A549 (cell line): ENCODE measurements around the gene ESR1. TPM values are rescaled to one million over a fixed set of nuclear protein-coding genes. Genes with fewer than 3 reads are reported as not detected.
"Not testable (repeated sequence)": the region's sequence is repeated elsewhere in the genome, so short reads cannot be mapped to it uniquely, and the experiment has no call there.

ENCODE experiments used
- ATAC-seq, 2 experiments: fragments of 200-7000 bp in 1 of 2; fragments of >200 bp in 1 of 2; cut with Nextera tagmentation in 1 of 2; cut with Tn5 transposase in 1 of 2; 3 replicates each; pipeline versions ENCODE4 v1.8.0 to v1.9.1; 2018 to 2020; ENCODE audit warnings: mild to moderate bottlenecking in 1 of 2, moderate library complexity in 1 of 2
- CTCF ChIA-PET: fragments of 300-600 bp; sonication (Branson Sonifier 250); formaldehyde crosslinking; extraction: SDS; loops from one replicate; lab custom pipeline; 2021; ENCODE audit warnings: antibody characterized with exemption, inconsistent platforms; lab: Yijun Ruan, JAX
- POLR2A ChIA-PET: fragments of 350-600 bp; formaldehyde crosslinking; extraction: SDS; loops from one replicate; lab custom pipeline; 2021; ENCODE audit warnings: antibody characterized with exemption, inconsistent platforms; lab: Yijun Ruan, JAX
- DNase-seq, 2 experiments: peaks; one replicate each; pipeline versions ENCODE4 v3.0.0 to v3.0.0-alpha.2; 2011 to 2016; ENCODE audit warnings: low read depth in 1 of 2, low spot score in 1 of 2
- FAIRE-seq: peaks from 2 replicates; lab custom pipeline; 2011; peaks lifted over from hg19 to GRCh38; lab: Jason Lieb, UNC
- H3K27ac ChIP-seq, 2 experiments: fragments of >200 bp; sonication (Bioruptor Twin); formaldehyde crosslinking; 3 replicates each; pipeline ENCODE4 v1.5.1; 2016 to 2017
- H3K4me1 ChIP-seq: fragments of >200 bp; sonication (Bioruptor Twin); formaldehyde crosslinking; 3 replicates; pipeline ENCODE4 v1.6.1; 2016
- H3K4me2 ChIP-seq: fragments of >200 bp; sonication (Bioruptor Twin); formaldehyde crosslinking; 3 replicates; pipeline ENCODE4 v1.6.1; 2016
- H3K4me3 ChIP-seq: fragments of >200 bp; sonication (Bioruptor Twin); formaldehyde crosslinking; 3 replicates; pipeline ENCODE4 v1.5.1; 2016
- H3K9me3 ChIP-seq: fragments of >200 bp; sonication (Bioruptor Twin); formaldehyde crosslinking; 3 replicates; pipeline ENCODE4 v1.6.1; 2016
- BHLHE40 ChIP-seq: IDR thresholded peaks from 2 replicates; pipeline ENCODE4 v1.6.1; 2012; ENCODE audit warnings: low read depth, low read length, inconsistent platforms
- CBX2 ChIP-seq: fragments of 200-600 bp; sonication (generic); IDR thresholded peaks from 2 replicates; pipeline ENCODE4 v1.6.1; 2016; ENCODE audit warnings: low read depth, mild to moderate bottlenecking, borderline replicate concordance
- CEBPB ChIP-seq, 2 experiments: fragments of >200 bp in 1 of 2; sonication (Bioruptor Twin) in 1 of 2; formaldehyde crosslinking in 1 of 2; IDR thresholded peaks; 2 replicates each; pipeline ENCODE4 v1.6.1; 2012 to 2016
- CHD4 ChIP-seq: fragments of 200-600 bp; sonication (generic); IDR thresholded peaks from 2 replicates; pipeline ENCODE4 v1.6.1; 2016; ENCODE audit warnings: antibody characterized with exemption, mild to moderate bottlenecking, borderline replicate concordance
- EHMT2 ChIP-seq: fragments of 200-600 bp; sonication (generic); IDR thresholded peaks from 2 replicates; pipeline ENCODE4 v1.6.1; 2016; ENCODE audit warnings: antibody characterized with exemption, low read depth, mild to moderate bottlenecking, moderate library complexity
- ESRRA ChIP-seq: fragments of 150-350 bp; IDR thresholded peaks from 2 replicates; pipeline ENCODE4 v1.6.1; 2014; ENCODE audit warnings: mild to moderate bottlenecking, low read length, borderline replicate concordance
- FOXS1 ChIP-seq: fragments of 250-450 bp; sonication (Bioruptor Pico); IDR thresholded peaks from 2 replicates; pipeline ENCODE4 v1.5.0; 2020; ENCODE audit warnings: mild to moderate bottlenecking, moderate library complexity
- HDAC2 ChIP-seq: fragments of 200-600 bp; sonication (generic); IDR thresholded peaks from 2 replicates; pipeline ENCODE4 v1.6.1; 2016
- MAZ ChIP-seq: fragments of 150-350 bp; IDR thresholded peaks from 2 replicates; pipeline ENCODE4 v1.6.1; 2014; ENCODE audit warnings: antibody characterized with exemption, low read depth, low read length, borderline replicate concordance
- NPAS2 ChIP-seq: fragments of 250-450 bp; sonication (Bioruptor Pico); IDR thresholded peaks from 2 replicates; pipeline ENCODE4 v1.8.0; 2022; ENCODE audit warnings: mild to moderate bottlenecking, moderate library complexity, borderline replicate concordance
- NR3C1 ChIP-seq: fragments of >200 bp; sonication (Bioruptor Twin); formaldehyde crosslinking; IDR thresholded peaks from 3 replicates; pipeline ENCODE4 v1.6.1; 2017
- PBX3 ChIP-seq: IDR thresholded peaks from 2 replicates; pipeline ENCODE4 v1.6.1; 2012
- POLR2A ChIP-seq: IDR thresholded peaks from 2 replicates; pipeline ENCODE4 v1.6.1; 2012; ENCODE audit warnings: mild to moderate bottlenecking, low read length
- RAD21 ChIP-seq, 2 experiments: fragments of >200 bp in 1 of 2; sonication (Bioruptor Twin) in 1 of 2; formaldehyde crosslinking in 1 of 2; IDR thresholded peaks in 1 of 2; conservative IDR thresholded peaks in 1 of 2; 2 replicates in 1 of 2; 3 replicates in 1 of 2; pipeline ENCODE4 v1.6.1; 2012 to 2018; ENCODE audit warnings: inconsistent platforms in 1 of 2
- RARB ChIP-seq: fragments of 250-450 bp; sonication (Bioruptor Pico); IDR thresholded peaks from 2 replicates; pipeline ENCODE4 v1.8.0; 2021; ENCODE audit warnings: mild to moderate bottlenecking, moderate library complexity
- RCOR1 ChIP-seq: fragments of 150-350 bp; IDR thresholded peaks from 2 replicates; pipeline ENCODE4 v1.6.1; 2014; ENCODE audit warnings: antibody characterized with exemption, low read length, low read depth
- RFX5 ChIP-seq: fragments of 450-650 bp; IDR thresholded peaks from 2 replicates; pipeline ENCODE4 v1.7.1; 2014; ENCODE audit warnings: antibody characterized with exemption, mild to moderate bottlenecking, moderate library complexity
- RNF2 ChIP-seq: fragments of 200-600 bp; sonication (generic); IDR thresholded peaks from 2 replicates; pipeline ENCODE4 v1.6.1; 2016; ENCODE audit warnings: low read depth, mild to moderate bottlenecking, antibody characterized with exemption, moderate library complexity, borderline replicate concordance
- SREBF2 ChIP-seq: fragments of 450-650 bp; IDR thresholded peaks from 2 replicates; pipeline ENCODE4 v1.6.1; 2014; ENCODE audit warnings: mild to moderate bottlenecking, moderate library complexity
- ZC3H11A ChIP-seq: fragments of 450-650 bp; IDR thresholded peaks from 2 replicates; pipeline ENCODE4 v1.6.1; 2014; ENCODE audit warnings: antibody characterized with exemption, mild to moderate bottlenecking
- ZSCAN20 ChIP-seq: fragments of 250-450 bp; sonication (Bioruptor Pico); IDR thresholded peaks from 2 replicates; pipeline ENCODE4 v1.8.0; 2022; ENCODE audit warnings: mild to moderate bottlenecking, moderate library complexity
- WGBS: methylation state at CpG from one replicate; pipeline ENCODE4 v1.1.6; 2017; ENCODE audit errors: missing lambda C conversion rate; 5-methylcytosine and 5-hydroxymethylcytosine counted together
- polyA plus RNA-seq, 4 experiments: library from polyadenylated mRNA; depleted of rRNA in 3 of 4; stranded (reverse); fragments of >200 nt; fragmentation: RNase III in 1 of 4; extraction: RNeasy Plus Mini Kit Qiagen cat#74134 plus additional on column Dnase treatment in 1 of 4; gene quantifications; 2 replicates in 3 of 4; 3 replicates in 1 of 4; pipeline ENCODE4 v1.2.3, GENCODE V29; 2011 to 2017
- TF ChIP-seq, protein P1 (sequence below): IDR thresholded peaks from 2 replicates; pipeline ENCODE4 v1.6.1; 2012; ENCODE audit warnings: low read depth, borderline replicate concordance
- TF ChIP-seq, protein P2 (sequence below): fragments of 450-650 bp; IDR thresholded peaks from 2 replicates; pipeline ENCODE4 v1.6.1; 2014; ENCODE audit warnings: antibody characterized with exemption
- TF ChIP-seq, protein P3 (sequence below): fragments of >200 bp; sonication (Bioruptor Twin); formaldehyde crosslinking; IDR thresholded peaks from 3 replicates; pipeline ENCODE4 v1.5.1; 2016

ESR1 gene
- polyA plus RNA-seq, 2 of the 4 experiments (the other 2 are of a cell fraction) = not detected

- no peaks in the 10 kb centered on the region for H3K4me1 ChIP-seq
- peak overlapping the region; percentile 32; the same call in 1 of the 3 replicates for H3K4me2 ChIP-seq
- no peak for ATAC-seq
- no peak overlapping the region for H3K4me3 ChIP-seq
- CTCF ChIA-PET = no interaction called here
- TF ChIP-seq, protein P1, sequence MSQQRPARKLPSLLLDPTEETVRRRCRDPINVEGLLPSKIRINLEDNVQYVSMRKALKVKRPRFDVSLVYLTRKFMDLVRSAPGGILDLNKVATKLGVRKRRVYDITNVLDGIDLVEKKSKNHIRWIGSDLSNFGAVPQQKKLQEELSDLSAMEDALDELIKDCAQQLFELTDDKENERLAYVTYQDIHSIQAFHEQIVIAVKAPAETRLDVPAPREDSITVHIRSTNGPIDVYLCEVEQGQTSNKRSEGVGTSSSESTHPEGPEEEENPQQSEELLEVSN = no peak
- no peak for TF ChIP-seq EHMT2
- TF ChIP-seq CHD4 = no peak
- no peak for TF ChIP-seq RAD21 (conservative IDR thresholded peaks at IDR 0.05 in 1 of 2, IDR thresholded peaks at IDR 0.05 in 1 of 2)
- TF ChIP-seq HDAC2 = no peak
- TF ChIP-seq PBX3 = no peak
- TF ChIP-seq CBX2 = no peak
- no peak for TF ChIP-seq RARB (CRISPR knock-in tag)
- no peak for TF ChIP-seq RCOR1
- TF ChIP-seq, protein P2, sequence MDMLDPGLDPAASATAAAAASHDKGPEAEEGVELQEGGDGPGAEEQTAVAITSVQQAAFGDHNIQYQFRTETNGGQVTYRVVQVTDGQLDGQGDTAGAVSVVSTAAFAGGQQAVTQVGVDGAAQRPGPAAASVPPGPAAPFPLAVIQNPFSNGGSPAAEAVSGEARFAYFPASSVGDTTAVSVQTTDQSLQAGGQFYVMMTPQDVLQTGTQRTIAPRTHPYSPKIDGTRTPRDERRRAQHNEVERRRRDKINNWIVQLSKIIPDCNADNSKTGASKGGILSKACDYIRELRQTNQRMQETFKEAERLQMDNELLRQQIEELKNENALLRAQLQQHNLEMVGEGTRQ = no peak
- no peak for TF ChIP-seq ZSCAN20
- no peak for TF ChIP-seq MAZ
- TF ChIP-seq, protein P3, sequence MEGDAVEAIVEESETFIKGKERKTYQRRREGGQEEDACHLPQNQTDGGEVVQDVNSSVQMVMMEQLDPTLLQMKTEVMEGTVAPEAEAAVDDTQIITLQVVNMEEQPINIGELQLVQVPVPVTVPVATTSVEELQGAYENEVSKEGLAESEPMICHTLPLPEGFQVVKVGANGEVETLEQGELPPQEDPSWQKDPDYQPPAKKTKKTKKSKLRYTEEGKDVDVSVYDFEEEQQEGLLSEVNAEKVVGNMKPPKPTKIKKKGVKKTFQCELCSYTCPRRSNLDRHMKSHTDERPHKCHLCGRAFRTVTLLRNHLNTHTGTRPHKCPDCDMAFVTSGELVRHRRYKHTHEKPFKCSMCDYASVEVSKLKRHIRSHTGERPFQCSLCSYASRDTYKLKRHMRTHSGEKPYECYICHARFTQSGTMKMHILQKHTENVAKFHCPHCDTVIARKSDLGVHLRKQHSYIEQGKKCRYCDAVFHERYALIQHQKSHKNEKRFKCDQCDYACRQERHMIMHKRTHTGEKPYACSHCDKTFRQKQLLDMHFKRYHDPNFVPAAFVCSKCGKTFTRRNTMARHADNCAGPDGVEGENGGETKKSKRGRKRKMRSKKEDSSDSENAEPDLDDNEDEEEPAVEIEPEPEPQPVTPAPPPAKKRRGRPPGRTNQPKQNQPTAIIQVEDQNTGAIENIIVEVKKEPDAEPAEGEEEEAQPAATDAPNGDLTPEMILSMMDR = no peak
- no peak for TF ChIP-seq ESRRA
- no peak for TF ChIP-seq SREBF2
- TF ChIP-seq, all 56 proteins: peak for 0
- POLR2A ChIA-PET = no interaction called here
- WGBS = 12% methylated on average over 1 of the region's 1 CpG
- DNase-seq (no peak), FAIRE-seq (no peak)
- Histone ChIP-seq H3K9me3 (0 out of 3 replicates have a peak, but pooled peaks cover 3% of the 10 kb centered on the region), H3K27ac (no peak overlapping the region)
Observed at GRCh38 chr6:152026291-152026690, 218.8 kb downstream of the ESR1 start.

DNA sequence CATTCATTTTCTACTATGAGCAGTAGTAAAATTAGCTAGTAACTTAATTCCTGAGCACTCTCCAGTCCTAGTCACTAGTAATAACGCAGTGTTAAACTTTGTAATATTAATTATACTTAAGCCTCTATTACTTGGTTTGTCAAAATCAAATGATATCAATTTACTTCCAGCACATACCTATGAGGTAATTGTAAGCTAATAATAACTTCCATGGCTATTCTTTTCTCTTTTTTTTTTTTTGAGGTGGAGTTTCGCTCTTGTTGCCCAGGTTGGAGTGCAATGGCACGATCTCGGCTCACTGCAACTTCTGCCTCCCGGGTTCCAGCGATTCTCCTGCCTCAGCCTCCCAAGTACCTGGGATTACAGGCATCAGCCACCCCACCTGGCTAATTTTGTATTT is 219.3 kb downstream of the ESR1 start:
- H3K4me3 ChIP-seq, POLR2A ChIA-PET, CTCF ChIA-PET, DNase-seq, FAIRE-seq, H3K27ac ChIP-seq, ATAC-seq, H3K9me3 ChIP-seq, H3K4me2 ChIP-seq, H3K4me1 ChIP-seq: not testable (repeated sequence)
- WGBS = 72% methylated on average over 6 of the region's 6 CpGs

DNA sequence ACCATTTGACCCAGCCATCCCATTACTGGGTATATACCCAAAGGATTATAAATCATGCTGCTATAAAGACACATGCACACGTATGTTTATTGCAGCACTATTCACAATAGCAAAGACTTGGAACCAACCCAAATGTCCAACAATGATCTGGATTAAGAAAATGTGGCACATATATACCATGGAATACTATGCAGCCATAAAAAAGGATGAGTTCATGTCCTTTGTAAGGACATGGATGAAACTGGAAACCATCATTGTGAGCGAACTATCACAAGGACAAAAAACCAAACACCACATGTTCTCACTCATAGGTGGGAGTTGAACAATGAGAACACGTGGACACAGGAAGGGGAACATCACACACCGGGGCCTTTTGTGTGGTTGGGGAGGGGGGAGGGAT is 226.3 kb downstream of the ESR1 start:
- H3K9me3 ChIP-seq, H3K4me1 ChIP-seq, CTCF ChIA-PET, ATAC-seq, POLR2A ChIA-PET, DNase-seq, H3K4me2 ChIP-seq, H3K27ac ChIP-seq, H3K4me3 ChIP-seq, FAIRE-seq: not testable (repeated sequence)
- 21% methylated on average over 4 of the region's 4 CpGs for WGBS

DNA sequence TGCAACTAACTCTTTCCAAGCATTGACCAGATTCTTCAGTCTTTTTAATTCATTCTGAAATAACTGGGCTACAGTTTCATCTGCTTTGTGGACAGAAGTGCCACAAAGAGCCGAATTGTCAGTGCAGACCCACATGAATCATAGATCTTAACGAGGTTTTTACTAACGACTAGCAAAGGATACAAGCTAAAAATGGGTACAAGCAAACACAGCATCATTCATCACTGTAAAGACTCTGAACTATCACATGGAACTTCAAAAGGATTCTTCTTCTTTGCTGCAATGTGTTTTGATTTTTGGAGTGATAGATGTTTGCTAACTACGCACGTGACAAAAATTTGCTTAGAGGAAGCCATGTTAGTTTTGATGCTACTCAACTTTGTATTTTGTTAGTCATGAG is 227.1 kb downstream of the ESR1 start:
- DNase-seq (no peak), ATAC-seq (no peak), FAIRE-seq (no peak)
- POLR2A ChIA-PET = no interaction called here
- Histone ChIP-seq H3K4me3 (no peak overlapping the region), H3K9me3 (no peaks in the 10 kb centered on the region), H3K4me2 (no peak overlapping the region), H3K4me1 (no peaks in the 10 kb centered on the region), H3K27ac (no peak overlapping the region)
- 28% methylated on average over 5 of the region's 5 CpGs for WGBS
- CTCF ChIA-PET = no interaction called here
- TF ChIP-seq ZC3H11A (no peak), BHLHE40 (no peak), CEBPB (IDR thresholded peaks at IDR 0.05) (no peak), RFX5 (no peak), NR3C1 (no peak), POLR2A (no peak), FOXS1 (CRISPR knock-in tag) (no peak), RNF2 (no peak), NPAS2 (CRISPR knock-in tag) (no peak)
- TF ChIP-seq, protein P3 = no peak
- TF ChIP-seq, protein P2 = no peak
